H1 (cell line): ENCODE results near the gene TRMT10A. TPM values are rescaled to one million over a fixed set of nuclear protein-coding genes. Genes with fewer than 3 reads are reported as not detected.

Experiments
- JUND ChIP-seq: IDR thresholded peaks from 2 replicates; pipeline ENCODE4 v1.6.1; 2011; ENCODE audit warnings: mild to moderate bottlenecking, improper control_type of control experiment, low read length
- SRF ChIP-seq: IDR thresholded peaks from 2 replicates; pipeline ENCODE4 v1.6.1; 2011; ENCODE audit warnings: mild to moderate bottlenecking, low read depth, low read length, moderate library complexity
- polyA plus RNA-seq, 7 experiments: library from polyadenylated mRNA; depleted of rRNA in 3 of 7; stranded (reverse) in 5 of 7; unstranded in 2 of 7; fragments of >200 nt in 5 of 7; fragments of 200-250 nt in 2 of 7; gene quantifications; 1 replicate in 5 of 7; 2 replicates in 1 of 7; 4 replicates in 1 of 7; pipeline versions ENCODE4 v1.2.1 to v1.2.3, GENCODE V29; 2011 to 2013; ENCODE audit warnings: missing spikeins in 2 of 7, mixed read lengths in 2 of 7
- total RNA-seq: library from RNA; stranded (reverse); fragmentation: NEBNext Ultra II Directional; extraction: Animal tissue kit (Norgen Biotek cat#: 25700); gene quantifications from 2 replicates; pipeline ENCODE4 v1.2.1, GENCODE V29; 2021
- TF ChIP-seq, protein P1 (sequence below): fragments of 300-600 bp; sonication (generic); IDR thresholded peaks from 2 replicates; pipeline ENCODE4 v1.7.1; 2012; ENCODE audit warnings: low read length, moderate library complexity, mild to moderate bottlenecking, inconsistent platforms; ENCODE audit not compliant: insufficient replicate concordance

Gene TRMT10A
- total and polyA plus RNA-seq, 2 of the 8 experiments (the other 6 are each of a cell fraction or from before 2014, with no cell fraction given): 1.5 to 3.8 TPM

DNA sequence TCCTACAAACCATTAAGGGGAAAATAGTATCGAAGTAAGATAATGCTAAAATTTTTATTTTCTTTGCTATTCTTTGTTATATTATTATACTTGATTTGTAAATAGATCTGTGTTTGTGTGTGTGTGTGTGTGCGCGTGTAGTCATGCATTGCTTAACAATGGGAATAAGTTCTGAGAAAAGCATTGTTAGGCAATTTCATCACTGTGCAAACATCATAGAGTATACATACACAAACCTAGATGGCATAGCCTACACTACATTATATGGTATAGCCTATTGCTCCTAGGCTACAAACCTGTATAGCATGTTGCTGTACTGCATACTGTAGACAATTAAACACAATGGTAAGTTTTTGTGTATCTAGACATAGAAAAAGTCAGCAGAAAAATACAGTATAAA, 27.9 kb upstream of the TRMT10A start (continued):
- TF ChIP-seq, protein P1, sequence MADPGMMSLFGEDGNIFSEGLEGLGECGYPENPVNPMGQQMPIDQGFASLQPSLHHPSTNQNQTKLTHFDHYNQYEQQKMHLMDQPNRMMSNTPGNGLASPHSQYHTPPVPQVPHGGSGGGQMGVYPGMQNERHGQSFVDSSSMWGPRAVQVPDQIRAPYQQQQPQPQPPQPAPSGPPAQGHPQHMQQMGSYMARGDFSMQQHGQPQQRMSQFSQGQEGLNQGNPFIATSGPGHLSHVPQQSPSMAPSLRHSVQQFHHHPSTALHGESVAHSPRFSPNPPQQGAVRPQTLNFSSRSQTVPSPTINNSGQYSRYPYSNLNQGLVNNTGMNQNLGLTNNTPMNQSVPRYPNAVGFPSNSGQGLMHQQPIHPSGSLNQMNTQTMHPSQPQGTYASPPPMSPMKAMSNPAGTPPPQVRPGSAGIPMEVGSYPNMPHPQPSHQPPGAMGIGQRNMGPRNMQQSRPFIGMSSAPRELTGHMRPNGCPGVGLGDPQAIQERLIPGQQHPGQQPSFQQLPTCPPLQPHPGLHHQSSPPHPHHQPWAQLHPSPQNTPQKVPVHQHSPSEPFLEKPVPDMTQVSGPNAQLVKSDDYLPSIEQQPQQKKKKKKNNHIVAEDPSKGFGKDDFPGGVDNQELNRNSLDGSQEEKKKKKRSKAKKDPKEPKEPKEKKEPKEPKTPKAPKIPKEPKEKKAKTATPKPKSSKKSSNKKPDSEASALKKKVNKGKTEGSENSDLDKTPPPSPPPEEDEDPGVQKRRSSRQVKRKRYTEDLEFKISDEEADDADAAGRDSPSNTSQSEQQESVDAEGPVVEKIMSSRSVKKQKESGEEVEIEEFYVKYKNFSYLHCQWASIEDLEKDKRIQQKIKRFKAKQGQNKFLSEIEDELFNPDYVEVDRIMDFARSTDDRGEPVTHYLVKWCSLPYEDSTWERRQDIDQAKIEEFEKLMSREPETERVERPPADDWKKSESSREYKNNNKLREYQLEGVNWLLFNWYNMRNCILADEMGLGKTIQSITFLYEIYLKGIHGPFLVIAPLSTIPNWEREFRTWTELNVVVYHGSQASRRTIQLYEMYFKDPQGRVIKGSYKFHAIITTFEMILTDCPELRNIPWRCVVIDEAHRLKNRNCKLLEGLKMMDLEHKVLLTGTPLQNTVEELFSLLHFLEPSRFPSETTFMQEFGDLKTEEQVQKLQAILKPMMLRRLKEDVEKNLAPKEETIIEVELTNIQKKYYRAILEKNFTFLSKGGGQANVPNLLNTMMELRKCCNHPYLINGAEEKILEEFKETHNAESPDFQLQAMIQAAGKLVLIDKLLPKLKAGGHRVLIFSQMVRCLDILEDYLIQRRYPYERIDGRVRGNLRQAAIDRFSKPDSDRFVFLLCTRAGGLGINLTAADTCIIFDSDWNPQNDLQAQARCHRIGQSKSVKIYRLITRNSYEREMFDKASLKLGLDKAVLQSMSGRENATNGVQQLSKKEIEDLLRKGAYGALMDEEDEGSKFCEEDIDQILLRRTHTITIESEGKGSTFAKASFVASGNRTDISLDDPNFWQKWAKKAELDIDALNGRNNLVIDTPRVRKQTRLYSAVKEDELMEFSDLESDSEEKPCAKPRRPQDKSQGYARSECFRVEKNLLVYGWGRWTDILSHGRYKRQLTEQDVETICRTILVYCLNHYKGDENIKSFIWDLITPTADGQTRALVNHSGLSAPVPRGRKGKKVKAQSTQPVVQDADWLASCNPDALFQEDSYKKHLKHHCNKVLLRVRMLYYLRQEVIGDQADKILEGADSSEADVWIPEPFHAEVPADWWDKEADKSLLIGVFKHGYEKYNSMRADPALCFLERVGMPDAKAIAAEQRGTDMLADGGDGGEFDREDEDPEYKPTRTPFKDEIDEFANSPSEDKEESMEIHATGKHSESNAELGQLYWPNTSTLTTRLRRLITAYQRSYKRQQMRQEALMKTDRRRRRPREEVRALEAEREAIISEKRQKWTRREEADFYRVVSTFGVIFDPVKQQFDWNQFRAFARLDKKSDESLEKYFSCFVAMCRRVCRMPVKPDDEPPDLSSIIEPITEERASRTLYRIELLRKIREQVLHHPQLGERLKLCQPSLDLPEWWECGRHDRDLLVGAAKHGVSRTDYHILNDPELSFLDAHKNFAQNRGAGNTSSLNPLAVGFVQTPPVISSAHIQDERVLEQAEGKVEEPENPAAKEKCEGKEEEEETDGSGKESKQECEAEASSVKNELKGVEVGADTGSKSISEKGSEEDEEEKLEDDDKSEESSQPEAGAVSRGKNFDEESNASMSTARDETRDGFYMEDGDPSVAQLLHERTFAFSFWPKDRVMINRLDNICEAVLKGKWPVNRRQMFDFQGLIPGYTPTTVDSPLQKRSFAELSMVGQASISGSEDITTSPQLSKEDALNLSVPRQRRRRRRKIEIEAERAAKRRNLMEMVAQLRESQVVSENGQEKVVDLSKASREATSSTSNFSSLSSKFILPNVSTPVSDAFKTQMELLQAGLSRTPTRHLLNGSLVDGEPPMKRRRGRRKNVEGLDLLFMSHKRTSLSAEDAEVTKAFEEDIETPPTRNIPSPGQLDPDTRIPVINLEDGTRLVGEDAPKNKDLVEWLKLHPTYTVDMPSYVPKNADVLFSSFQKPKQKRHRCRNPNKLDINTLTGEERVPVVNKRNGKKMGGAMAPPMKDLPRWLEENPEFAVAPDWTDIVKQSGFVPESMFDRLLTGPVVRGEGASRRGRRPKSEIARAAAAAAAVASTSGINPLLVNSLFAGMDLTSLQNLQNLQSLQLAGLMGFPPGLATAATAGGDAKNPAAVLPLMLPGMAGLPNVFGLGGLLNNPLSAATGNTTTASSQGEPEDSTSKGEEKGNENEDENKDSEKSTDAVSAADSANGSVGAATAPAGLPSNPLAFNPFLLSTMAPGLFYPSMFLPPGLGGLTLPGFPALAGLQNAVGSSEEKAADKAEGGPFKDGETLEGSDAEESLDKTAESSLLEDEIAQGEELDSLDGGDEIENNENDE: no peak
- TF ChIP-seq SRF (no peak), JUND (no peak)
- TF ChIP-seq, all 59 proteins: peak for 0
